ENCODE measurements around the gene ARHGAP6.

DNA sequence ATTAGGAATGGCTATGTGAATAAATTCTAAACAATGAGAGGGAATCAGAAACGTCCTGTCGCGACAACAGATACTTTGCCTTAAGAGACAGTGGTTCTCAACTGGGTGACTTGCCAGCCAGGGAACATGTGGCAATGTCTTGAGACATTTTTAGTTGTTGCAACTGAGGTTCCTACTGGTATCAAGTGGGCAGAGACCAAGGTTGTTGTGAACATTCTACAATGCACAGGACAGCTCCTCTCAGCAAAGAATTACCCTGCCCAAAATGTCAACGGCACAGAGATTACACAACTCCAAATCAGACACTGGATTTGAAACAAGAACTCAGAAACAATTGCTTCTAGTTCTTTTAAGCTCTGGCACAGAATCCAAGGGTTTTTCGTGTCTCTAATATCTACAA is 128.6 kb downstream of the ARHGAP6 start:
- TF ChIP-seq POLR2AphosphoS5 (IDR thresholded peaks at IDR 0.05) (no peak), POLR2A (IDR thresholded peaks at IDR 0.05) (no peak), EP300 (IDR thresholded peaks at IDR 0.05) (no peak)
- TF ChIP-seq, protein P1, sequence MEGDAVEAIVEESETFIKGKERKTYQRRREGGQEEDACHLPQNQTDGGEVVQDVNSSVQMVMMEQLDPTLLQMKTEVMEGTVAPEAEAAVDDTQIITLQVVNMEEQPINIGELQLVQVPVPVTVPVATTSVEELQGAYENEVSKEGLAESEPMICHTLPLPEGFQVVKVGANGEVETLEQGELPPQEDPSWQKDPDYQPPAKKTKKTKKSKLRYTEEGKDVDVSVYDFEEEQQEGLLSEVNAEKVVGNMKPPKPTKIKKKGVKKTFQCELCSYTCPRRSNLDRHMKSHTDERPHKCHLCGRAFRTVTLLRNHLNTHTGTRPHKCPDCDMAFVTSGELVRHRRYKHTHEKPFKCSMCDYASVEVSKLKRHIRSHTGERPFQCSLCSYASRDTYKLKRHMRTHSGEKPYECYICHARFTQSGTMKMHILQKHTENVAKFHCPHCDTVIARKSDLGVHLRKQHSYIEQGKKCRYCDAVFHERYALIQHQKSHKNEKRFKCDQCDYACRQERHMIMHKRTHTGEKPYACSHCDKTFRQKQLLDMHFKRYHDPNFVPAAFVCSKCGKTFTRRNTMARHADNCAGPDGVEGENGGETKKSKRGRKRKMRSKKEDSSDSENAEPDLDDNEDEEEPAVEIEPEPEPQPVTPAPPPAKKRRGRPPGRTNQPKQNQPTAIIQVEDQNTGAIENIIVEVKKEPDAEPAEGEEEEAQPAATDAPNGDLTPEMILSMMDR (IDR thresholded peaks at IDR 0.05): no peak
